ENCODE results near the gene PAQR5. TPM values are rescaled to one million over a fixed set of nuclear protein-coding genes. Genes with fewer than 3 reads are reported as not detected.

PAQR5 gene
- total RNA-seq, 1 donor from 2014 or later, result 1.2 TPM

GRCh38 chr15:69424748-69425413 is 126.2 kb downstream of the PAQR5 start:
- peaks cover 2% of the 10 kb centered on the region for H3K36me3 Mint-ChIP-seq (ENCODE audit: low read depth, unreplicated experiment)
- no peak overlapping the region for H2AFZ ChIP-seq (ENCODE audit: low read depth, low read length)
- no peaks in the 10 kb centered on the region for H3K27me3 Mint-ChIP-seq (ENCODE audit: low read depth, unreplicated experiment)
- DNase-seq (ENCODE audit: low read depth), result no peak
- no peak overlapping the region for H3K27ac ChIP-seq (ENCODE audit: low read depth, low read length)
- H3K4me3 Mint-ChIP-seq (ENCODE audit: unreplicated experiment), result no peak overlapping the region
- TF ChIP-seq CTCF (IDR thresholded peaks at IDR 0.05; ENCODE audit: insufficient read depth, low read depth, low read length) (no peak), EZH2 (IDR thresholded peaks at IDR 0.05; ENCODE audit: insufficient read depth, low read length) (no peak)
- peaks cover 20% of the 10 kb centered on the region for H3K4me1 Mint-ChIP-seq (ENCODE audit: low read depth, unreplicated experiment)
- no peak overlapping the region for H3K9ac ChIP-seq (ENCODE audit: low read length)
- H3K36me3 ChIP-seq (ENCODE audit: insufficient read depth, low read length), result peaks cover 36% of the 10 kb centered on the region
- no peaks in the 10 kb centered on the region for H3K27me3 ChIP-seq (ENCODE audit: insufficient read depth, low read length)
- H4K20me1 ChIP-seq (ENCODE audit: insufficient read depth, low read length), result no peaks in the 10 kb centered on the region
- H3K4me1 ChIP-seq (ENCODE audit: insufficient read depth, low read length), result no peaks in the 10 kb centered on the region
- no peaks in the 10 kb centered on the region for H3K9me3 Mint-ChIP-seq (ENCODE audit: unreplicated experiment)
- no peak overlapping the region for H3K4me2 ChIP-seq (ENCODE audit: low read length)
- H3K79me2 ChIP-seq (ENCODE audit: insufficient read depth, low read length), result peaks cover 29% of the 10 kb centered on the region
- no peaks in the 10 kb centered on the region for H3K9me3 ChIP-seq (ENCODE audit: insufficient read depth, low read depth, low read length)
- no peak for FAIRE-seq
- H3K4me3 ChIP-seq (ENCODE audit: insufficient read depth, low read depth, low read length), result no peak overlapping the region
- H3K27ac Mint-ChIP-seq (ENCODE audit: unreplicated experiment), result no peak overlapping the region

- H3K9me3 Mint-ChIP-seq (ENCODE audit: unreplicated experiment), result no peaks in the 10 kb centered on the region
- no peaks in the 10 kb centered on the region for H3K27me3 Mint-ChIP-seq (ENCODE audit: low read depth, unreplicated experiment)
- H4K20me1 ChIP-seq (ENCODE audit: insufficient read depth, low read length), result peaks cover 6% of the 10 kb centered on the region
- H3K4me1 ChIP-seq (ENCODE audit: insufficient read depth, low read length), result no peaks in the 10 kb centered on the region
- no peak overlapping the region for H3K27ac ChIP-seq (ENCODE audit: low read depth, low read length)
- H3K9ac ChIP-seq (ENCODE audit: low read length), result no peak overlapping the region
- H3K4me3 Mint-ChIP-seq (ENCODE audit: unreplicated experiment), result no peak overlapping the region
- H3K4me1 Mint-ChIP-seq (ENCODE audit: low read depth, unreplicated experiment), result peaks cover 3% of the 10 kb centered on the region
- peaks cover 32% of the 10 kb centered on the region for H3K79me2 ChIP-seq (ENCODE audit: insufficient read depth, low read length)
- no peaks in the 10 kb centered on the region for H3K9me3 ChIP-seq (ENCODE audit: insufficient read depth, low read depth, low read length)
- H3K27me3 ChIP-seq (ENCODE audit: insufficient read depth, low read length), result no peaks in the 10 kb centered on the region
- H3K27ac Mint-ChIP-seq (ENCODE audit: unreplicated experiment), result no peak overlapping the region
- no peak overlapping the region for H2AFZ ChIP-seq (ENCODE audit: low read depth, low read length)
- H3K36me3 Mint-ChIP-seq (ENCODE audit: low read depth, unreplicated experiment), result peaks cover 9% of the 10 kb centered on the region
- FAIRE-seq (no peak), DNase-seq (ENCODE audit: low read depth) (no peak)
- H3K4me3 ChIP-seq (ENCODE audit: insufficient read depth, low read depth, low read length), result no peak overlapping the region
- no peak for TF ChIP-seq CTCF (IDR thresholded peaks at IDR 0.05; ENCODE audit: insufficient read depth, low read depth, low read length)
- no peak for TF ChIP-seq EZH2 (IDR thresholded peaks at IDR 0.05; ENCODE audit: insufficient read depth, low read length)
- H3K36me3 ChIP-seq (ENCODE audit: insufficient read depth, low read length), result peaks cover 46% of the 10 kb centered on the region
- no peak overlapping the region for H3K4me2 ChIP-seq (ENCODE audit: low read length)
These were observed 135.1 kb downstream of the PAQR5 start for GRCh38 chr15:69433831-69434230.

- DNase-seq (ENCODE audit: low read depth), result no peak
- H3K27me3 ChIP-seq (ENCODE audit: insufficient read depth, low read length), result no peaks in the 10 kb centered on the region
- TF ChIP-seq CTCF (IDR thresholded peaks at IDR 0.05; ENCODE audit: insufficient read depth, low read depth, low read length), result no peak
- H2AFZ ChIP-seq (ENCODE audit: low read depth, low read length), result no peak overlapping the region
- H3K4me3 ChIP-seq (ENCODE audit: insufficient read depth, low read depth, low read length), result no peak overlapping the region
- no peak overlapping the region for H3K9ac ChIP-seq (ENCODE audit: low read length)
- H3K9me3 ChIP-seq (ENCODE audit: insufficient read depth, low read depth, low read length), result no peaks in the 10 kb centered on the region
- H3K27ac ChIP-seq (ENCODE audit: low read depth, low read length), result no peak overlapping the region
- H4K20me1 ChIP-seq (ENCODE audit: insufficient read depth, low read length), result peaks cover 6% of the 10 kb centered on the region
- no peak for FAIRE-seq
- no peaks in the 10 kb centered on the region for H3K27me3 Mint-ChIP-seq (ENCODE audit: low read depth, unreplicated experiment)
- no peak overlapping the region for H3K4me2 ChIP-seq (ENCODE audit: low read length)
- H3K36me3 Mint-ChIP-seq (ENCODE audit: low read depth, unreplicated experiment), result peaks cover 8% of the 10 kb centered on the region
- H3K36me3 ChIP-seq (ENCODE audit: insufficient read depth, low read length), result peaks cover 43% of the 10 kb centered on the region
- H3K27ac Mint-ChIP-seq (ENCODE audit: unreplicated experiment), result no peak overlapping the region
- peaks cover 32% of the 10 kb centered on the region for H3K79me2 ChIP-seq (ENCODE audit: insufficient read depth, low read length)
- H3K4me1 ChIP-seq (ENCODE audit: insufficient read depth, low read length), result no peaks in the 10 kb centered on the region
- H3K9me3 Mint-ChIP-seq (ENCODE audit: unreplicated experiment), result no peaks in the 10 kb centered on the region
- H3K4me1 Mint-ChIP-seq (ENCODE audit: low read depth, unreplicated experiment), result peaks cover 3% of the 10 kb centered on the region
- no peak overlapping the region for H3K4me3 Mint-ChIP-seq (ENCODE audit: unreplicated experiment)
These were observed 135.5 kb downstream of the PAQR5 start for GRCh38 chr15:69434238-69434637.

Measured in astrocyte (in vitro differentiated cells and primary cell).